SK-N-SH (cell line): Measurements from ENCODE around the gene FCHSD2. TPM values are rescaled to one million over a fixed set of nuclear protein-coding genes. Genes with fewer than 3 reads are reported as not detected.

ENCODE experiments used
- CTCF ChIA-PET: fragments of 300-600, 350-600 bp; formaldehyde crosslinking; extraction: SDS; loops from one replicate; lab custom pipeline; 2021; lab: Yijun Ruan, JAX
- POLR2A ChIA-PET: fragments of 350-600 bp; sonication (Branson Sonifier 250); formaldehyde crosslinking; extraction: SDS; loops from one replicate; lab custom pipeline; 2020; ENCODE audit warnings: antibody characterized with exemption, inconsistent platforms; lab: Yijun Ruan, JAX
- DNase-seq: peaks from one replicate; pipeline ENCODE4 v3.0.0; 2012
- H2AFZ ChIP-seq: fragments of 200-600 bp; sonication (generic); 2 replicates; pipeline ENCODE4 v1.8.1; 2016; ENCODE audit warnings: antibody characterized with exemption, mild to moderate bottlenecking, low read depth
- H3F3A ChIP-seq: fragments of 200-600 bp; sonication (generic); replicated peaks from 2 replicates; pipeline ENCODE3; 2016; ENCODE audit warnings: antibody characterized with exemption, mild to moderate bottlenecking; ENCODE audit not compliant: insufficient read depth
- H3K27ac ChIP-seq, 2 experiments: fragments of 200-500 bp in 1 of 2; fragments of 200-600 bp in 1 of 2; sonication (Bioruptor generic) in 1 of 2; sonication (generic), shearing (Covaris generic) in 1 of 2; 2 replicates each; pipeline versions ENCODE4 v1.5.1 to v1.6.1; 2014 to 2016; ENCODE audit warnings: low read depth in 2 of 2, inconsistent platforms in 1 of 2, low read length in 1 of 2, mild to moderate bottlenecking in 1 of 2, mixed read lengths in 1 of 2
- H3K27me3 ChIP-seq: fragments of 200-600 bp; sonication (generic), shearing (Covaris generic); 2 replicates; pipeline ENCODE4 v1.6.1; 2016; ENCODE audit warnings: mixed run types; ENCODE audit not compliant: insufficient read depth
- H3K36me3 ChIP-seq, 2 experiments: fragments of 200-500 bp in 1 of 2; fragments of 200-600 bp in 1 of 2; sonication (Bioruptor generic) in 1 of 2; sonication (generic) in 1 of 2; replicated peaks in 1 of 2; 2 replicates each; pipeline versions ENCODE3 to v1.5.1; 2014 to 2016; ENCODE audit warnings: low read length in 1 of 2, mild to moderate bottlenecking in 1 of 2; ENCODE audit not compliant: insufficient read depth in 2 of 2, control insufficient read depth in 1 of 2
- H3K4me1 ChIP-seq, 2 experiments: fragments of 200-500 bp in 1 of 2; fragments of 200-600 bp in 1 of 2; sonication (Bioruptor generic) in 1 of 2; sonication (generic), shearing (Covaris generic) in 1 of 2; 2 replicates each; pipeline versions ENCODE4 v1.5.1 to v1.6.1; 2014 to 2016; ENCODE audit warnings: low read depth in 1 of 2, low read length in 1 of 2, mixed run types in 1 of 2; ENCODE audit not compliant: insufficient read depth in 2 of 2, control insufficient read depth in 1 of 2
- H3K4me2 ChIP-seq: fragments of 200-600 bp; sonication (generic), shearing (Covaris generic); 2 replicates; pipeline ENCODE4 v1.6.1; 2017; ENCODE audit warnings: mixed run types
- H3K4me3 ChIP-seq, 2 experiments: fragments of 200-500 bp in 1 of 2; fragments of 200-600 bp in 1 of 2; sonication (Bioruptor generic) in 1 of 2; sonication (generic), shearing (Covaris generic) in 1 of 2; 2 replicates each; pipeline versions ENCODE4 v1.5.1 to v1.8.1; 2014 to 2016; ENCODE audit warnings: low read depth in 2 of 2, inconsistent platforms in 1 of 2, low read length in 1 of 2, mild to moderate bottlenecking in 1 of 2, mixed read lengths in 1 of 2, moderate library complexity in 1 of 2
- H3K79me2 ChIP-seq: fragments of 200-600 bp; sonication (generic); 2 replicates; pipeline ENCODE4 v1.8.1; 2017; ENCODE audit warnings: mild to moderate bottlenecking; ENCODE audit not compliant: insufficient read depth
- H3K9ac ChIP-seq: fragments of 200-600 bp; sonication (generic); 2 replicates; pipeline ENCODE4 v1.6.1; 2017; ENCODE audit warnings: mixed run types
- H3K9me2 ChIP-seq: fragments of 200-600 bp; sonication (generic); 2 replicates; pipeline ENCODE4 v1.6.1; 2017; ENCODE audit warnings: mixed run types
- H3K9me3 ChIP-seq: fragments of 200-600 bp; sonication (generic); 2 replicates; pipeline ENCODE4 v1.6.1; 2017; ENCODE audit warnings: mixed run types, mild to moderate bottlenecking, moderate library complexity
- H4K20me1 ChIP-seq: fragments of 200-600 bp; sonication (generic); 2 replicates; pipeline ENCODE4 v1.6.1; 2017; ENCODE audit warnings: mild to moderate bottlenecking, mixed run types; ENCODE audit not compliant: insufficient read depth
- EZH2phosphoT487 ChIP-seq: fragments of 200-600 bp; sonication (generic); IDR thresholded peaks from 2 replicates; pipeline ENCODE4 v1.6.1; 2017; ENCODE audit warnings: low read depth, mixed run types, mild to moderate bottlenecking, antibody characterized with exemption, moderate library complexity, borderline replicate concordance
- FOXM1 ChIP-seq: IDR thresholded peaks from 2 replicates; pipeline ENCODE4 v1.4.0; 2012; ENCODE audit warnings: low read depth, mild to moderate bottlenecking
- IRF3 ChIP-seq: fragments of 150-350 bp; IDR thresholded peaks from 2 replicates; pipeline ENCODE4 v1.6.1; 2016; ENCODE audit warnings: mild to moderate bottlenecking, low read depth, low read length
- JUND ChIP-seq: IDR thresholded peaks from 2 replicates; pipeline ENCODE4 v1.4.0; 2012
- MAX ChIP-seq: IDR thresholded peaks from 2 replicates; pipeline ENCODE4 v1.4.0; 2012; ENCODE audit warnings: low read depth
- MXI1 ChIP-seq: IDR thresholded peaks from 2 replicates; pipeline ENCODE4 v1.6.1; 2012; ENCODE audit warnings: mild to moderate bottlenecking, low read depth, low read length, improper control_type of control experiment
- NFIC ChIP-seq: IDR thresholded peaks from 2 replicates; pipeline ENCODE4 v1.4.0; 2012; ENCODE audit warnings: borderline replicate concordance
- NRF1 ChIP-seq: IDR thresholded peaks from 2 replicates; pipeline ENCODE4 v1.6.1; 2012; ENCODE audit warnings: low read depth, mild to moderate bottlenecking, low read length
- PBX3 ChIP-seq: IDR thresholded peaks from 2 replicates; pipeline ENCODE4; 2012
- RAD21 ChIP-seq: IDR thresholded peaks from 2 replicates; pipeline ENCODE4 v1.6.1; 2012; ENCODE audit warnings: mild to moderate bottlenecking, low read length
- REST ChIP-seq: IDR thresholded peaks from 2 replicates; pipeline ENCODE4 v1.6.1; 2012; ENCODE audit warnings: mild to moderate bottlenecking, low read depth, low read length, moderate library complexity
- SIN3A ChIP-seq: IDR thresholded peaks from 2 replicates; pipeline ENCODE4 v1.6.1; 2012; ENCODE audit warnings: low read depth, mild to moderate bottlenecking, low read length, moderate library complexity, borderline replicate concordance
- TEAD4 ChIP-seq: IDR thresholded peaks from 2 replicates; pipeline ENCODE4 v1.4.0; 2012; ENCODE audit warnings: mild to moderate bottlenecking, borderline replicate concordance; ENCODE audit not compliant: insufficient read depth
- USF2 ChIP-seq: fragments of 150-350 bp; IDR thresholded peaks from 2 replicates; pipeline ENCODE4 v1.6.1; 2017; ENCODE audit warnings: antibody characterized with exemption, low read length, low read depth, borderline replicate concordance
- ZBTB33 ChIP-seq: IDR thresholded peaks from 2 replicates; pipeline ENCODE4 v1.4.0; 2012; ENCODE audit warnings: low read depth, borderline replicate concordance
- WGBS: methylation state at CpG from one replicate; pipeline ENCODE4 v1.1.6; 2017; ENCODE audit warnings: low lambda C conversion rate; 5-methylcytosine and 5-hydroxymethylcytosine counted together
- polyA plus RNA-seq, 3 experiments: library from polyadenylated mRNA; depleted of rRNA; stranded (reverse); fragments of >200 nt; gene quantifications; 2 replicates each; pipeline ENCODE4 v1.2.3, GENCODE V29; 2012

Gene FCHSD2
- polyA plus RNA-seq, 1 of the 3 experiments (the other 2 are of a cell fraction), result 10.4 TPM

GRCh38 chr11:73034331-73034730 is 107.8 kb downstream of the FCHSD2 start:
- Histone ChIP-seq H3F3A (no peaks in the 10 kb centered on the region), H3K27ac (no peak overlapping the region), H3K36me3 (no peaks in the 10 kb centered on the region), H3K9me3 (no peaks in the 10 kb centered on the region), H3K9me2 (no peaks in the 10 kb centered on the region), H3K4me1 (peaks cover 0 to 10% of the 10 kb centered on the region in 2 experiments; a peak in 2 of 4 replicates), H3K27me3 (no peaks in the 10 kb centered on the region), H2AFZ (no peak overlapping the region), H3K79me2 (peaks cover 7% of the 10 kb centered on the region; the same call in 1 of the 2 replicates), H3K4me3 (no peak overlapping the region), H3K9ac (no peak overlapping the region), H4K20me1 (no peaks in the 10 kb centered on the region), H3K4me2 (no peak overlapping the region)
- DNase-seq, result no peak
- ChIA-PET POLR2A (no interaction called here), CTCF (no interaction called here)
- no peak for TF ChIP-seq MXI1
- TF ChIP-seq USF2, result no peak
- no peak for TF ChIP-seq RAD21
- TF ChIP-seq NFIC, result no peak
- TF ChIP-seq JUND, result no peak
- TF ChIP-seq MAX, result no peak
- no peak for TF ChIP-seq TEAD4
- no peak for TF ChIP-seq PBX3
- TF ChIP-seq IRF3, result no peak
- TF ChIP-seq EZH2phosphoT487, result no peak
- no peak for TF ChIP-seq FOXM1
- no peak for TF ChIP-seq NRF1
- no peak for TF ChIP-seq REST
- no peak for TF ChIP-seq SIN3A
- TF ChIP-seq ZBTB33, result no peak
- WGBS, result 74% methylated on average over 3 of the region's 3 CpGs
